ENCODE data around the gene RNF212B. TPM values are rescaled to one million over a fixed set of nuclear protein-coding genes. Genes with fewer than 3 reads are reported as not detected.
A peak's percentile ranks its signal among the peaks of the same experiment; 100 is the strongest.

Gene RNF212B
- total RNA-seq, 1 experiment from 2014 or later = not detected

DNA sequence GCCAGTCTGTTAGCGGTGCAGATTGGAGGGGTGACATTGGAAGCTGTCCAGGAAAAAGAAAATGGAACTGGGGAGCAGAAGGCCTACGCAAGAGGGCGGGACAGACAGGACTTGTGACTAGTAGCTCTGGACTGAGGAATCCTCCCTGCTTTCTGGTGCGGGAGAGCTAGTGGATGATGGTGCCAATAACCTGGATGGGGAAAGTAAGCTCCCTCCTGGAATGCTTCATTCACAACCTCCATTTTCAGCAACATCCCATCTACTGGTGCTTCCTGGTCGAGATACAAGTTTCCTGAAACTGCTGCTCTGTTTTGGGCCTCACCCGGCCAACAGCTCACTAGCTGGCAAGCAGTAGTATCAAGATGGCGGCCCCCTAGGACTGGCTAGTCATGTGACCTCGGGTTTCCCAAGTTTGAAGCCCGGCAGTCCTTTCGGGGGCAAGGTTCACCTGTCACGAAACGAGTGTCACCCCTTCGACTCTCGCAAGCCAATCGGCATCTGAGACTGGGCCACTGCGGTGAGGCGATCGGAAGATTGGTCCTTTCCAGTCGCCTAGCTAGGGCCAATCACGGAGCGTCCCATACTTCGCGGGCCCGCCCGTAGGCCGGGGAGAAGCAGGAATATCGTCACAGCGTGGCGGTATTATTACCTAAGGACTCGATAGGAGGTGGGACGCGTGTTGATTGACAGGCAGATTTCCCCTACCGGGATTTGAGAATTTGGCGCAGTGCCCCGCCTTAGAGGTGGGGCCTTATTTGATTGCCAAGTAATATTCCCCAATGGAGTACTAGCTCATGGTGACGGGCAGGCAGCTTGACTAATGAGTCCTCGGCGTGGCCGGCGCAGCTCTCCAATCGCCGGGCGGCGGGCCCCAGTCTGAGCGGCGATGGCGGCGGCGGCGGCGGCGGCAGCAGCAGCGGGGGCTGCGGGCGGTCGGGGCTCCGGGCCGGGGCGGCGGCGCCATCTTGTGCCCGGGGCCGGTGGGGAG is 83.1 kb downstream of the RNF212B start, which contains the start of gene PABPN1:
TSS of gene PABPN1 (plus strand) at position 874 of the 988 bp plus-strand sequence. CDS start at position 887, 13 bp downstream.
- peak; percentile 97 for DNase-seq (ENCODE audit: low spot score)

GRCh38 chr14:23321572-23322547 is 84.1 kb downstream of the RNF212B start:
- peak; percentile 40 for DNase-seq (ENCODE audit: low spot score)

Small RNA genes within 50 kb of the gene (small RNA-seq; reads per million reads assigned to genes)
- gene AL049829.1 (not detected), gene RNU6-1046P (not detected)

Other genes with a start within 250 kb of the RNF212B start
- 14.6 and 15.1 TPM in 2 replicates for gene C14orf93, start 227.8 kb upstream of the RNF212B start, total RNA-seq (2014; rRNA removed; shearing (Covaris generic))
- gene PSMB5, start 203.0 kb upstream of the RNF212B start, total RNA-seq (2014; rRNA removed; shearing (Covaris generic)) = 198 and 205 TPM in 2 replicates
- not detected in 2 replicates for gene PSMB11, start 195.7 kb upstream of the RNF212B start, total RNA-seq (2014; rRNA removed; shearing (Covaris generic))
- 11.4 and 15.0 TPM in 2 replicates for gene CDH24, start 180.4 kb upstream of the RNF212B start, total RNA-seq (2014; rRNA removed; shearing (Covaris generic))
- 59.1 and 64.4 TPM in 2 replicates for gene ACIN1, start 142.8 kb upstream of the RNF212B start, total RNA-seq (2014; rRNA removed; shearing (Covaris generic))
- 31.4 and 36.3 TPM in 2 replicates for gene C14orf119, start 142.4 kb upstream of the RNF212B start, total RNA-seq (2014; rRNA removed; shearing (Covaris generic))
- gene CIROP, start 132.9 kb upstream of the RNF212B start, total RNA-seq (2014; rRNA removed; shearing (Covaris generic)) = not detected in 2 replicates
- not detected in 2 replicates for gene CEBPE, start 118.7 kb upstream of the RNF212B start, total RNA-seq (2014; rRNA removed; shearing (Covaris generic))
- gene SLC7A8, start 54.3 kb upstream of the RNF212B start, total RNA-seq (2014; rRNA removed; shearing (Covaris generic)) = 0.03 and 0.23 TPM in 2 replicates
- gene HOMEZ, start 48.2 kb downstream of the RNF212B start, total RNA-seq (2014; rRNA removed; shearing (Covaris generic)) = 4.3 and 7.9 TPM in 2 replicates
- 2.7 and 4.3 TPM in 2 replicates for gene PPP1R3E, start 64.9 kb downstream of the RNF212B start, total RNA-seq (2014; rRNA removed; shearing (Covaris generic))
- gene BCL2L2, start 68.9 kb downstream of the RNF212B start, total RNA-seq (2014; rRNA removed; shearing (Covaris generic)) = 14.6 and 20.3 TPM in 2 replicates
- 63.4 and 72.1 TPM in 2 replicates for gene PABPN1, start 83.5 kb downstream of the RNF212B start, total RNA-seq (2014; rRNA removed; shearing (Covaris generic))
- not detected in 2 replicates for gene SLC22A17, start 115.0 kb downstream of the RNF212B start, total RNA-seq (2014; rRNA removed; shearing (Covaris generic))
- gene EFS, start 127.2 kb downstream of the RNF212B start, total RNA-seq (2014; rRNA removed; shearing (Covaris generic)) = not detected in 2 replicates
- gene IL25, start 134.9 kb downstream of the RNF212B start, total RNA-seq (2014; rRNA removed; shearing (Covaris generic)) = not detected in 2 replicates
- not detected in 2 replicates for gene CMTM5, start 139.1 kb downstream of the RNF212B start, total RNA-seq (2014; rRNA removed; shearing (Covaris generic))
- gene MYH6, start 170.3 kb downstream of the RNF212B start, total RNA-seq (2014; rRNA removed; shearing (Covaris generic)) = not detected in 2 replicates
- not detected in 2 replicates for gene MYH7, start 197.7 kb downstream of the RNF212B start, total RNA-seq (2014; rRNA removed; shearing (Covaris generic))
- gene NGDN, start 231.8 kb downstream of the RNF212B start, total RNA-seq (2014; rRNA removed; shearing (Covaris generic)) = 14.6 and 28.3 TPM in 2 replicates